ENCODE data around the gene ZSCAN5B. TPM values are rescaled to one million over a fixed set of nuclear protein-coding genes. Genes with fewer than 3 reads are reported as not detected.
"Not testable (repeated sequence)": the region's sequence is repeated elsewhere in the genome, so short reads cannot be mapped to it uniquely, and the experiment has no call there.

ZSCAN5B gene
- polyA plus RNA-seq, 1 donor from 2014 or later = 0.24 TPM

DNA sequence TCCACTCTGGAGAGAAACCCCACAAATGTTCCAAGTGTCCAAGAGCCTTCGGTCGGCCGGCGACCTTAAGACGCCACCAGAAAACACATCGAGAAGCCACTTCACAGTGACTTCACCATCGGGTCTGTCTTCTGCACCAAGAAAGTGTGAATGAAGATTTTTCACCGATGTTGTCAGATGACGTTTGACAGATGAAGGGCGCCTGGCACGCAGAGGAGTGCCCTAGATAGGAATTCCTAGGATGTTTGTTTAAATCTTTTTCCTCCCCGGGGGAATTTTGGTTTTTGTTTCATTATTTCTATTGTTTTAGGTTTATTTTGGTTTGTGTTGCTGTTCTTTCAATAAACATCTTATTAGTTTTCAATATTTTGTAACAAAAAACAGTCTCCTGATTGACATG lies 11.5 kb upstream of the ZSCAN5B start:
- Histone ChIP-seq H4K20me1 (ENCODE audit: insufficient read depth) (no peaks in the 10 kb centered on the region), H3K9me3 (ENCODE audit: low read length) (no peaks in the 10 kb centered on the region), H3K27me3 (ENCODE audit: insufficient read depth, low read depth, low read length) (no peaks in the 10 kb centered on the region), H3K4me2 (ENCODE audit: low read length) (no peak overlapping the region), H3K4me3 (ENCODE audit: low read length) (no peak overlapping the region), H3K27ac (ENCODE audit: low read length) (no peak overlapping the region), H2AFZ (ENCODE audit: low read depth, low read length) (no peak overlapping the region), H3K79me2 (replicated peaks; ENCODE audit: insufficient read depth, low read length) (no peaks in the 10 kb centered on the region), H3K36me3 (ENCODE audit: insufficient read depth, low read length) (no peaks in the 10 kb centered on the region), H3K9me2 (ENCODE audit: insufficient read depth, low read length) (no peaks in the 10 kb centered on the region), H3K9ac (ENCODE audit: low read length) (no peak overlapping the region), H3F3A (ENCODE audit: insufficient read depth, low read length, poor library complexity, severe bottlenecking) (no peaks in the 10 kb centered on the region)
- TF ChIP-seq MXI1 (conservative IDR thresholded peaks at IDR 0.05; ENCODE audit: poor library complexity, severe bottlenecking) (no peak), EP300 (conservative IDR thresholded peaks at IDR 0.05; ENCODE audit: poor library complexity, severe bottlenecking) (no peak), SMC3 (conservative IDR thresholded peaks at IDR 0.05; ENCODE audit: poor library complexity) (no peak), RAD21 (conservative IDR thresholded peaks at IDR 0.05) (no peak), EZH2 (IDR thresholded peaks at IDR 0.05; ENCODE audit: borderline replicate concordance, insufficient read depth, low read length, poor library complexity, severe bottlenecking) (no peak), TAF1 (IDR thresholded peaks at IDR 0.05; ENCODE audit: low read depth) (no peak), POLR2AphosphoS5 (IDR thresholded peaks at IDR 0.05) (no peak)
- TF ChIP-seq, protein P1, sequence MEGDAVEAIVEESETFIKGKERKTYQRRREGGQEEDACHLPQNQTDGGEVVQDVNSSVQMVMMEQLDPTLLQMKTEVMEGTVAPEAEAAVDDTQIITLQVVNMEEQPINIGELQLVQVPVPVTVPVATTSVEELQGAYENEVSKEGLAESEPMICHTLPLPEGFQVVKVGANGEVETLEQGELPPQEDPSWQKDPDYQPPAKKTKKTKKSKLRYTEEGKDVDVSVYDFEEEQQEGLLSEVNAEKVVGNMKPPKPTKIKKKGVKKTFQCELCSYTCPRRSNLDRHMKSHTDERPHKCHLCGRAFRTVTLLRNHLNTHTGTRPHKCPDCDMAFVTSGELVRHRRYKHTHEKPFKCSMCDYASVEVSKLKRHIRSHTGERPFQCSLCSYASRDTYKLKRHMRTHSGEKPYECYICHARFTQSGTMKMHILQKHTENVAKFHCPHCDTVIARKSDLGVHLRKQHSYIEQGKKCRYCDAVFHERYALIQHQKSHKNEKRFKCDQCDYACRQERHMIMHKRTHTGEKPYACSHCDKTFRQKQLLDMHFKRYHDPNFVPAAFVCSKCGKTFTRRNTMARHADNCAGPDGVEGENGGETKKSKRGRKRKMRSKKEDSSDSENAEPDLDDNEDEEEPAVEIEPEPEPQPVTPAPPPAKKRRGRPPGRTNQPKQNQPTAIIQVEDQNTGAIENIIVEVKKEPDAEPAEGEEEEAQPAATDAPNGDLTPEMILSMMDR (IDR thresholded peaks at IDR 0.05; ENCODE audit: poor library complexity, severe bottlenecking) = no peak
- TF ChIP-seq, protein P2, sequence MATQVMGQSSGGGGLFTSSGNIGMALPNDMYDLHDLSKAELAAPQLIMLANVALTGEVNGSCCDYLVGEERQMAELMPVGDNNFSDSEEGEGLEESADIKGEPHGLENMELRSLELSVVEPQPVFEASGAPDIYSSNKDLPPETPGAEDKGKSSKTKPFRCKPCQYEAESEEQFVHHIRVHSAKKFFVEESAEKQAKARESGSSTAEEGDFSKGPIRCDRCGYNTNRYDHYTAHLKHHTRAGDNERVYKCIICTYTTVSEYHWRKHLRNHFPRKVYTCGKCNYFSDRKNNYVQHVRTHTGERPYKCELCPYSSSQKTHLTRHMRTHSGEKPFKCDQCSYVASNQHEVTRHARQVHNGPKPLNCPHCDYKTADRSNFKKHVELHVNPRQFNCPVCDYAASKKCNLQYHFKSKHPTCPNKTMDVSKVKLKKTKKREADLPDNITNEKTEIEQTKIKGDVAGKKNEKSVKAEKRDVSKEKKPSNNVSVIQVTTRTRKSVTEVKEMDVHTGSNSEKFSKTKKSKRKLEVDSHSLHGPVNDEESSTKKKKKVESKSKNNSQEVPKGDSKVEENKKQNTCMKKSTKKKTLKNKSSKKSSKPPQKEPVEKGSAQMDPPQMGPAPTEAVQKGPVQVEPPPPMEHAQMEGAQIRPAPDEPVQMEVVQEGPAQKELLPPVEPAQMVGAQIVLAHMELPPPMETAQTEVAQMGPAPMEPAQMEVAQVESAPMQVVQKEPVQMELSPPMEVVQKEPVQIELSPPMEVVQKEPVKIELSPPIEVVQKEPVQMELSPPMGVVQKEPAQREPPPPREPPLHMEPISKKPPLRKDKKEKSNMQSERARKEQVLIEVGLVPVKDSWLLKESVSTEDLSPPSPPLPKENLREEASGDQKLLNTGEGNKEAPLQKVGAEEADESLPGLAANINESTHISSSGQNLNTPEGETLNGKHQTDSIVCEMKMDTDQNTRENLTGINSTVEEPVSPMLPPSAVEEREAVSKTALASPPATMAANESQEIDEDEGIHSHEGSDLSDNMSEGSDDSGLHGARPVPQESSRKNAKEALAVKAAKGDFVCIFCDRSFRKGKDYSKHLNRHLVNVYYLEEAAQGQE (IDR thresholded peaks at IDR 0.05; ENCODE audit: borderline replicate concordance) = no peak

DNA sequence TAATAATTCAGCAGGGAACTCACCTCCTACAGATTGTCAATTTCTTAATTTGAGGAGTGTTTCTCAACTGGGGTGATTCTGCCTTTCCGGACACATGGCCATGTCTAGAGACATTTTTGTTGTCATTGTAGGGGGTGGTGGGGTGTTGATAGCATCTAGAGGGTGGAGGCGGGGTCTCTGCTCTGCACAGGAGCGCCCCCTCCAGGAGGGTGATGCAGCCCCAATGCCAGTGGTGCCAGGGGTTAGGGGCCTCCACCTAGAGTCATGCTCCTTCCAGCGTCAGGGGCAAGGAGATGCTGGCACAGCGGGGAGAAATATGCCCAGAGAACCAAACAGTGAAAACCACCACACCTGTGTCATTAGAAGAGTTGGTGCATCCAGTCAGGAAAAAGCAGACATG lies 10.0 kb upstream of the ZSCAN5B start:
- H3K27ac ChIP-seq (ENCODE audit: low read length); H3K79me2 ChIP-seq (replicated peaks; ENCODE audit: insufficient read depth, low read length); H3K9ac ChIP-seq (ENCODE audit: low read length); H3F3A ChIP-seq (ENCODE audit: insufficient read depth, low read length, poor library complexity, severe bottlenecking); H3K9me2 ChIP-seq (ENCODE audit: insufficient read depth, low read length); H3K36me3 ChIP-seq (ENCODE audit: insufficient read depth, low read length); H3K4me3 ChIP-seq (ENCODE audit: low read length); H3K4me2 ChIP-seq (ENCODE audit: low read length); H4K20me1 ChIP-seq (ENCODE audit: insufficient read depth); H2AFZ ChIP-seq (ENCODE audit: low read depth, low read length); H3K27me3 ChIP-seq (ENCODE audit: insufficient read depth, low read depth, low read length); H3K9me3 ChIP-seq (ENCODE audit: low read length): not testable (repeated sequence)

DNA sequence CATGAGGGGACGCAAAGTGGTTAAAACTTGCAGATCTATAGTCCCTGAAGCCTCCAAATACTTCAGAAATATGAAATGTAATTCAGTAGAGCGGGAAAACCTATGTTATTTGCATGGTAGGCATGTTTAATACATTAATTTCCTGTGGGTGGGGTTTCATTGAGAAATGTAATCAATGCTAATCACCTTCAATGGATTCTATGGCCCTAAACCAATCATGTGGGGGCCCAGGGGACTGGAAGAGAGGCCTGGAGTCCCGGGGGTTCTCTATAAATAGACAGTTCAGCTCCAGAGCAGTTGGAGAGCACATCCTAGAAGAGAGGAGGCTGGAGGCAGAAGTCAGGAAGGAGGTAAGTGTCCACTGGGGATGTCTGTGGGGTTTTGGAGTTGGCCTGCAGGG lies 4.4 kb upstream of the ZSCAN5B start, which contains the start of gene ZSCAN5C:
TSS of gene ZSCAN5C (plus strand) at position 301 of the 400 bp plus-strand sequence. CDS start 3,641 bp downstream, outside the sequence.
- TF ChIP-seq, protein P1 (IDR thresholded peaks at IDR 0.05; ENCODE audit: poor library complexity, severe bottlenecking) = no peak
- no peak for TF ChIP-seq POLR2AphosphoS5 (IDR thresholded peaks at IDR 0.05)
- no peak for TF ChIP-seq EZH2 (IDR thresholded peaks at IDR 0.05; ENCODE audit: borderline replicate concordance, insufficient read depth, low read length, poor library complexity, severe bottlenecking)
- TF ChIP-seq, protein P2 (IDR thresholded peaks at IDR 0.05; ENCODE audit: borderline replicate concordance) = no peak
- no peak for TF ChIP-seq MXI1 (conservative IDR thresholded peaks at IDR 0.05; ENCODE audit: poor library complexity, severe bottlenecking)
- no peak for TF ChIP-seq TAF1 (IDR thresholded peaks at IDR 0.05; ENCODE audit: low read depth)
- no peak for TF ChIP-seq EP300 (conservative IDR thresholded peaks at IDR 0.05; ENCODE audit: poor library complexity, severe bottlenecking)
- no peak for TF ChIP-seq RAD21 (conservative IDR thresholded peaks at IDR 0.05)
- no peak for TF ChIP-seq SMC3 (conservative IDR thresholded peaks at IDR 0.05; ENCODE audit: poor library complexity)
- no peak within 1 kb of the TSS for H3K4me2 ChIP-seq (ENCODE audit: low read length)
- no peaks in the 10 kb centered on the region for H3K79me2 ChIP-seq (replicated peaks; ENCODE audit: insufficient read depth, low read length)
- H3K9me2 ChIP-seq (ENCODE audit: insufficient read depth, low read length) = no peaks in the 10 kb centered on the region
- no peaks in the 10 kb centered on the region for H3K27me3 ChIP-seq (ENCODE audit: insufficient read depth, low read depth, low read length)
- H3K4me3 ChIP-seq (ENCODE audit: low read length) = no peak within 1 kb of the TSS
- H3F3A ChIP-seq (ENCODE audit: insufficient read depth, low read length, poor library complexity, severe bottlenecking) = no peaks in the 10 kb centered on the region
- no peak within 1 kb of the TSS for H3K9ac ChIP-seq (ENCODE audit: low read length)
- H3K27ac ChIP-seq (ENCODE audit: low read length) = no peak within 1 kb of the TSS
- no peaks in the 10 kb centered on the region for H3K36me3 ChIP-seq (ENCODE audit: insufficient read depth, low read length)
- H3K9me3 ChIP-seq (ENCODE audit: low read length) = no peaks in the 10 kb centered on the region
- H4K20me1 ChIP-seq (ENCODE audit: insufficient read depth) = no peaks in the 10 kb centered on the region
- H2AFZ ChIP-seq (ENCODE audit: low read depth, low read length) = no peak within 1 kb of the TSS
